DMS79 treated with DMSO at 0.1 percent for 48 hours (cell line): ENCODE data around the gene LCLAT1.
A peak's percentile ranks its signal among the peaks of the same experiment; 100 is the strongest.

ENCODE experiments used
- DNase-seq: peaks from one replicate; lab custom pipeline; 2025; lab: John Stamatoyannopoulos, UW

Gene LCLAT1

GRCh38 chr2:30645081-30645744 is 198.2 kb downstream of the LCLAT1 start:
- DNase-seq = peak; percentile 19

DNA sequence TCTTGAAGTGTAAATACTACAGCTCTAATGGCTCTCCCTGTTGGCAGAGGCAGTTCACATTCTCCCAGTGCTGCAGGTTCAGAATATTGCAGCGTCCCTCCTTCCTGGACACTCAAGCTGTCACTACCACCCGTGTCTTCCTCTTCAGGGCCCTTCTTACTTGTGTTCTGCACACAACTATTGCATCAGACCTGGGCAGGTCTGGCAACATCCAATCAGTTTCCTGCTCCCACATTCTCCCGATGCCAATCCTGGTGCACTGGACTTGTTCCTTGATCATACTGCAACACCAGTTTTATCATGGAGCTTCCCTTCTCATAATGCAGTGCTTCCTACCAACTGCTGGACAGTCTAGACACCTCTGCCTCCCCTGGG is 198.7 kb downstream of the LCLAT1 start:
- no peak for DNase-seq

- DNase-seq = no peak
These were observed 200.9 kb downstream of the LCLAT1 start for GRCh38 chr2:30647752-30648457.

DNA sequence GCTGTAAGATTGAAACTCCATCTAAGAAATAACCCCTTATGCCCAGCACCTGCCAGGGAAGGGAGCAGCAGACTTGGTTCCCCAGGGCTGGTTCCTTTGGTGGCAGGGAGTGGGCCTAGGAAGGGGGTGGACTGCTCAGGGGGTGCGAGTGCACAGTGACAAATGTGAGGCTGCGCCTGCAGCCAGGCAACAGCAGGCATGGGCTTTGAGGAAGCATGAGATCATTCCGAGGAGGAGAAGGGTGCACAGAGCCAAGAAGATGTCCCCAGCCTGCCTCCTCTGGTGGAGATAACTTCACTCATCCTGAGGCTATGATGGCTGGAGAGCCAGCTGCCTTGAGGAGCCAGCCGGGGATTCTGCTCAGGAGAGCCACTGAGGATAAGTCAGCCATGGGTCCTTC is 202.2 kb downstream of the LCLAT1 start:
- DNase-seq = no peak

- DNase-seq = no peak
These were observed 202.8 kb downstream of the LCLAT1 start for GRCh38 chr2:30649828-30650227.

GRCh38 chr2:30652271-30652915 is 205.3 kb downstream of the LCLAT1 start:
- DNase-seq = no peak

DNA sequence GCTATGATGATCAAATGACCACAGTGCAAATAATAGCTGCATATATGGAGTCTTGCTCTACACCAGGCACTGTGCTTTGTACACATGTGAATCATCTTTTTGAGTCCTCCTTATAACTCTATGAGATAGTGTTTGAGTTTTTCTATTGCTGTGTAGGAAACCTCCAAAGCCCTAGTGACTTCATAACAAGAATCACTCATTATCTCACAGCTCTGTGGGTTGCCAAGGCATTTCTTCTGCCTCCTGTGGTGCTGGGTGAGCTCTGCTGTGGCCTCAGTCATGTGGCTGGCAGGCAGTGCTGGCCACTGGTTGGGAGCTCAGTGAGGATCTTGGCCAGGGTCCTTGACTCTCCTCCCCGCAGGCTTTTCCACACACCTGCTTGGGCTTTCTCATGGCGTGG is 206.8 kb downstream of the LCLAT1 start:
- DNase-seq = no peak

DNA sequence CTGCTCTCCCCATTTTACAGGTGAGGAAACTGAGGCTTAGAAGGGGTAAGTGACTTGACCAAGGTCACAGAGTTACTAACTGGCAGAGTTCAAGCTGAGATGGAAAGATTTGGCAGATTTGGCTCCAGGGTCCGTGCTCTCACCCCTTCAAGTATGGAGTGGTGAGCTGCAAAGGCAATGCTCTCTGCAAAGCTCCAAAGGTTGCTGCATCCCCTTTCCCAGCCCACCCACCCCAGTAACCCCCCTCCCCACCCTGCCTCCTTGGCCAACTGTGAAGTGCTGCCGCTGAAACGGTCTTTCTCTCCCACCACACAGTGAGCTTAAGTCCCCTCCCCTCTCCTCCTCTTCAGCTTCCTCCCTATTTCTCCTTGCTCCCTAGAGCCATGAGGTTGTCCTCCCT is 207.4 kb downstream of the LCLAT1 start:
- no peak for DNase-seq

DNA sequence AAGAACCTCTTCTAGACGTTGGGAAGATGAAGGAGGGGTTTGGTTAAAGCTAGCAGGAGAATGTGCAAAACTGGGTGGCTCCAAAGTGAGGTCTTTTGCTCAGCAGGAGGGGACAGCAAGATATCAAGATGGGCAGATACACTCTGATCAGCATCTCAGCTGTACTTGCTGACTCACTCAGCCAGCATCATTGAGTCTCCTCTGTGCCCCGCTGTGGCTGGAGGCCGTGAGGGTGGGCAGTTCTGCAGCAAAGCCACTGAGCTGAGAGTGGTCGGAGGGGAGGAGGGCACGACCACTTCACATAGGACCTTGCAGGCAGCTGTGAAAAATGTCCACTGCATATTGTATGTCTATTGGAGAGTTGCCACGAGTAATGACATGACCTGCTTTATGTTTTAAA is 208.2 kb downstream of the LCLAT1 start:
- no peak for DNase-seq

- DNase-seq = no peak
These were observed 208.6 kb downstream of the LCLAT1 start for GRCh38 chr2:30655660-30656059.

- no peak for DNase-seq
These were observed 209.0 kb downstream of the LCLAT1 start for GRCh38 chr2:30656079-30656478.

- DNase-seq = no peak
These were observed 214.4 kb downstream of the LCLAT1 start for GRCh38 chr2:30661173-30662107.

- DNase-seq = no peak
These were observed 215.5 kb downstream of the LCLAT1 start for GRCh38 chr2:30662268-30663131.

- no peak for DNase-seq
These were observed 216.3 kb downstream of the LCLAT1 start for GRCh38 chr2:30663321-30663720.

GRCh38 chr2:30663806-30664205 is 216.8 kb downstream of the LCLAT1 start:
- DNase-seq = no peak

DNA sequence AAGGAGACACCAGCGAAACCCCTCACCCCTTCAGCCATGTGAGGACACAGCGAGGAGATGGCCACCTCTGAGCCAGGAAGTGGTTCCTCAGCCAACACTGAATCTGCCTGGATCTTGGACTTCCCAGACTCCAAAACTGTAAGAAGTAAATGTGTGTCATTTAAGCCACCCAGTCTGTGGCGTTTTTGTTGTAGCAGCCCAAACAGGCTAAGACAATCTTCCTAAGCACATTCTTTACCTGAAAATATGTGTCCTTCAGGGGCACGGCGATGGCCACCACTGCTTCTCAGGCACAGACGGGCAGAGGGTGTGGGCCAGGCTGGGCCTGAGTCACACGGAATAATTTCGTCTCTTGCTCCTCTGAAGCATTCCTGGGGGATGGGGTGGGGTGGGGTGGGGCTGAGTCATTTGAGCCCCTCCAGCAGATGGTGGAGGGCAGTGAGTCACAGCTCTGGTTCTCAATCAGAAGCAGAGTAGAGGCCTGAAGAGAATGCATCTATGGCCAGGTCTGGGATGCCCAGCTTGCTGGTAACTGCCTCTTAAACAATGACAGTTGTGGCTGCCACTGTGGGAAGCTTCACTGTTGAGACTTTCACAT is 217.8 kb downstream of the LCLAT1 start:
- DNase-seq = no peak

- DNase-seq = no peak
These were observed 218.8 kb downstream of the LCLAT1 start for GRCh38 chr2:30665761-30666265.

DNA sequence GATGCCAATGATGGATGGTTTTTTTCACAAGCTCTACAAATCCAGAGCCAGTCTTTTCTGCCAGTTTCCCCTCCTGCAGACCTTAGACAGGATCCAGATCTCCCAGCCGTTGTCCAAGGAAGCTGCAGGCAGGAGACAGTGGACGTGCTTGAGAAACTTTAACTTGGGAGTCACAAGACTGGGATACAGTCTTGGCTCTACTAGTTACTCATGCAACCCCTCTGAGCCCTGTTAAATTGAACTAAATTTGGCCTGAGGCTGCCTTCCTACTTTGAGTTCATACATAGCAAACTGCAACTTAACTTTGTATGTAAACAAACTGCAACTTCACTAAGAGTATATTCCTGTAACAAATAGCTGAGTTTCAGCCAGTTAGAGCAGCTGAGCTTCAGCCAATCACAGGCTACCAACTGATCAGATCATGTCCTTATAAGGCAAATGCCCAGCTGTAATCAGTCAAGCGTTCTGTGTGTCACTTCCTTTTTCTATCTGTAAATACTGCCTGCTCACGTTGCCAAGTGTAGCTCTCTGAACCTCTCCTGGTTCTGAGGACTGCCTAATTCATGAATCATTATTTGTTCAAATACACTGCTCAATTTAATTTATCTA is 219.3 kb downstream of the LCLAT1 start:
- DNase-seq = peak; percentile 9

GRCh38 chr2:30670453-30670852 is 223.4 kb downstream of the LCLAT1 start:
- no peak for DNase-seq

GRCh38 chr2:30673127-30673526 is 226.1 kb downstream of the LCLAT1 start:
- DNase-seq = no peak
